Fibroblast of lung (primary cell): Measurements from ENCODE around the gene SEL1L.

Experiments
- CTCF ChIP-seq, 2 donors: IDR thresholded peaks in 1 of 2; conservative IDR thresholded peaks in 1 of 2; 1 replicate in 1 of 2; 2 replicates in 1 of 2; pipeline ENCODE4 v1.5.1; 2011 to 2012; ENCODE audit warnings: low read length in 2 of 2, control low read depth in 1 of 2, inconsistent platforms in 1 of 2, low read depth in 1 of 2, mild to moderate bottlenecking in 1 of 2
- EZH2 ChIP-seq: IDR thresholded peaks from 2 replicates; pipeline ENCODE4 v1.5.1; 2012; ENCODE audit warnings: low read length, control low read depth, mild to moderate bottlenecking; ENCODE audit errors: missing control alignments

GRCh38 chr14:81449576-81449975, 84.1 kb downstream of the SEL1L start:
- TF ChIP-seq CTCF (conservative IDR thresholded peaks at IDR 0.05 in 1 of 2, IDR thresholded peaks at IDR 0.05 in 1 of 2; ENCODE audit: low read depth in 1 of 2, low read length in 2 of 2) = no peak
- no peak for TF ChIP-seq EZH2
